Sigmoid colon (tissue), 4 donors: ENCODE measurements around the gene PHF14.

ENCODE experiments used
- EP300 ChIP-seq, 4 donors: sonication (generic); formaldehyde crosslinking; IDR thresholded peaks; one replicate each; pipeline ENCODE4 v1.6.1; 2017; ENCODE audit warnings: antibody characterized with exemption in 4 of 4
- POLR2A ChIP-seq, 2 donors: fragments of 450-650 bp; IDR thresholded peaks; one replicate each; pipeline ENCODE4 v1.6.1; 2016; ENCODE audit warnings: antibody characterized with exemption in 2 of 2, mild to moderate bottlenecking in 2 of 2, moderate library complexity in 2 of 2
- POLR2AphosphoS5 ChIP-seq, 4 donors: sonication (generic); formaldehyde crosslinking; IDR thresholded peaks; one replicate each; pipeline ENCODE4 v1.6.1; 2017; ENCODE audit warnings: antibody characterized with exemption in 4 of 4
- TF ChIP-seq, protein P1 (sequence below), 4 experiments: fragments of 450-650 bp in 3 of 4; fragments of 200-600 bp in 1 of 4; IDR thresholded peaks; one replicate each; pipeline ENCODE4 v1.5.1; 2016 to 2019; ENCODE audit warnings: antibody characterized with exemption in 4 of 4, mild to moderate bottlenecking in 3 of 4, moderate library complexity in 2 of 4

DNA sequence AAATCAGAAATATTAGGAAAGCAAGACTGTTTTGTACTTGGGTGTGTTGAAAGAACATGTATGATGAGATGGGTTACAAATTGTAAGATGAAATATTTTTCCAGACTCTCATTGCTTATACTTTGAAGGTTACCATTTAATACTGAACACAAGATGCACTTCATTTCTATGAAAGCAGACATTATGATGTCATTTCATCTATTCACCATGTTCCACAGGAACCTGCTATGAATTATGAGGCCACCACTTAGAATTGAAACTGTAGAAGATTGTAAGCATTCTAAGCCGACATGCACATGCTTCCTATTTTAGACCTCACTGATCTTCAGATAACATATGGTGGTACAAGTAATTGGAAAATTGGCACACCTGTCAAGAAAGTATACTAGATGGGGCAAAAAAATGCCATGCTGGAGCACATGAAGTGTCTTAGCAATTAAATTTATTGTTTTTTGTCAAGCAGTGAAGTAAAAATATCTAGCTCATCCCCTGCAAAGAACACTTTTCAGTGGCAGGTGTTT, 195.0 kb downstream of the PHF14 start:
- TF ChIP-seq, protein P1, sequence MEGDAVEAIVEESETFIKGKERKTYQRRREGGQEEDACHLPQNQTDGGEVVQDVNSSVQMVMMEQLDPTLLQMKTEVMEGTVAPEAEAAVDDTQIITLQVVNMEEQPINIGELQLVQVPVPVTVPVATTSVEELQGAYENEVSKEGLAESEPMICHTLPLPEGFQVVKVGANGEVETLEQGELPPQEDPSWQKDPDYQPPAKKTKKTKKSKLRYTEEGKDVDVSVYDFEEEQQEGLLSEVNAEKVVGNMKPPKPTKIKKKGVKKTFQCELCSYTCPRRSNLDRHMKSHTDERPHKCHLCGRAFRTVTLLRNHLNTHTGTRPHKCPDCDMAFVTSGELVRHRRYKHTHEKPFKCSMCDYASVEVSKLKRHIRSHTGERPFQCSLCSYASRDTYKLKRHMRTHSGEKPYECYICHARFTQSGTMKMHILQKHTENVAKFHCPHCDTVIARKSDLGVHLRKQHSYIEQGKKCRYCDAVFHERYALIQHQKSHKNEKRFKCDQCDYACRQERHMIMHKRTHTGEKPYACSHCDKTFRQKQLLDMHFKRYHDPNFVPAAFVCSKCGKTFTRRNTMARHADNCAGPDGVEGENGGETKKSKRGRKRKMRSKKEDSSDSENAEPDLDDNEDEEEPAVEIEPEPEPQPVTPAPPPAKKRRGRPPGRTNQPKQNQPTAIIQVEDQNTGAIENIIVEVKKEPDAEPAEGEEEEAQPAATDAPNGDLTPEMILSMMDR (IDR thresholded peaks at IDR 0.05): no peak
- TF ChIP-seq POLR2A (IDR thresholded peaks at IDR 0.05): no peak
- no peak for TF ChIP-seq POLR2AphosphoS5 (IDR thresholded peaks at IDR 0.05)
- TF ChIP-seq EP300 (IDR thresholded peaks at IDR 0.05): no peak
